SK-N-SH (cell line): ENCODE measurements around the gene YTHDF1. TPM values are rescaled to one million over a fixed set of nuclear protein-coding genes. Genes with fewer than 3 reads are reported as not detected.

Source experiments
- CTCF ChIA-PET: fragments of 300-600, 350-600 bp; formaldehyde crosslinking; extraction: SDS; loops from one replicate; lab custom pipeline; 2021; lab: Yijun Ruan, JAX
- POLR2A ChIA-PET: fragments of 350-600 bp; sonication (Branson Sonifier 250); formaldehyde crosslinking; extraction: SDS; loops from one replicate; lab custom pipeline; 2020; ENCODE audit warnings: antibody characterized with exemption, inconsistent platforms; lab: Yijun Ruan, JAX
- DNase-seq: peaks from one replicate; pipeline ENCODE4 v3.0.0; 2012
- H2AFZ ChIP-seq: fragments of 200-600 bp; sonication (generic); 2 replicates; pipeline ENCODE4 v1.8.1; 2016; ENCODE audit warnings: antibody characterized with exemption, mild to moderate bottlenecking, low read depth
- H3F3A ChIP-seq: fragments of 200-600 bp; sonication (generic); replicated peaks from 2 replicates; pipeline ENCODE3; 2016; ENCODE audit warnings: antibody characterized with exemption, mild to moderate bottlenecking; ENCODE audit not compliant: insufficient read depth
- H3K27ac ChIP-seq, 2 experiments: fragments of 200-500 bp in 1 of 2; fragments of 200-600 bp in 1 of 2; sonication (Bioruptor generic) in 1 of 2; sonication (generic), shearing (Covaris generic) in 1 of 2; 2 replicates each; pipeline versions ENCODE4 v1.5.1 to v1.6.1; 2014 to 2016; ENCODE audit warnings: low read depth in 2 of 2, inconsistent platforms in 1 of 2, low read length in 1 of 2, mild to moderate bottlenecking in 1 of 2, mixed read lengths in 1 of 2
- H3K27me3 ChIP-seq: fragments of 200-600 bp; sonication (generic), shearing (Covaris generic); 2 replicates; pipeline ENCODE4 v1.6.1; 2016; ENCODE audit warnings: mixed run types; ENCODE audit not compliant: insufficient read depth
- H3K36me3 ChIP-seq, 2 experiments: fragments of 200-500 bp in 1 of 2; fragments of 200-600 bp in 1 of 2; sonication (Bioruptor generic) in 1 of 2; sonication (generic) in 1 of 2; replicated peaks in 1 of 2; 2 replicates each; pipeline versions ENCODE3 to v1.5.1; 2014 to 2016; ENCODE audit warnings: low read length in 1 of 2, mild to moderate bottlenecking in 1 of 2; ENCODE audit not compliant: insufficient read depth in 2 of 2, control insufficient read depth in 1 of 2
- H3K4me1 ChIP-seq, 2 experiments: fragments of 200-500 bp in 1 of 2; fragments of 200-600 bp in 1 of 2; sonication (Bioruptor generic) in 1 of 2; sonication (generic), shearing (Covaris generic) in 1 of 2; 2 replicates each; pipeline versions ENCODE4 v1.5.1 to v1.6.1; 2014 to 2016; ENCODE audit warnings: low read depth in 1 of 2, low read length in 1 of 2, mixed run types in 1 of 2; ENCODE audit not compliant: insufficient read depth in 2 of 2, control insufficient read depth in 1 of 2
- H3K4me2 ChIP-seq: fragments of 200-600 bp; sonication (generic), shearing (Covaris generic); 2 replicates; pipeline ENCODE4 v1.6.1; 2017; ENCODE audit warnings: mixed run types
- H3K4me3 ChIP-seq, 2 experiments: fragments of 200-500 bp in 1 of 2; fragments of 200-600 bp in 1 of 2; sonication (Bioruptor generic) in 1 of 2; sonication (generic), shearing (Covaris generic) in 1 of 2; 2 replicates each; pipeline versions ENCODE4 v1.5.1 to v1.8.1; 2014 to 2016; ENCODE audit warnings: low read depth in 2 of 2, inconsistent platforms in 1 of 2, low read length in 1 of 2, mild to moderate bottlenecking in 1 of 2, mixed read lengths in 1 of 2, moderate library complexity in 1 of 2
- H3K79me2 ChIP-seq: fragments of 200-600 bp; sonication (generic); 2 replicates; pipeline ENCODE4 v1.8.1; 2017; ENCODE audit warnings: mild to moderate bottlenecking; ENCODE audit not compliant: insufficient read depth
- H3K9ac ChIP-seq: fragments of 200-600 bp; sonication (generic); 2 replicates; pipeline ENCODE4 v1.6.1; 2017; ENCODE audit warnings: mixed run types
- H3K9me2 ChIP-seq: fragments of 200-600 bp; sonication (generic); 2 replicates; pipeline ENCODE4 v1.6.1; 2017; ENCODE audit warnings: mixed run types
- H3K9me3 ChIP-seq: fragments of 200-600 bp; sonication (generic); 2 replicates; pipeline ENCODE4 v1.6.1; 2017; ENCODE audit warnings: mixed run types, mild to moderate bottlenecking, moderate library complexity
- H4K20me1 ChIP-seq: fragments of 200-600 bp; sonication (generic); 2 replicates; pipeline ENCODE4 v1.6.1; 2017; ENCODE audit warnings: mild to moderate bottlenecking, mixed run types; ENCODE audit not compliant: insufficient read depth
- EP300 ChIP-seq, 2 experiments: IDR thresholded peaks; 2 replicates each; pipeline versions ENCODE4 v1.4.0 to v1.6.1; 2012; ENCODE audit warnings: borderline replicate concordance in 1 of 2, low read depth in 1 of 2, low read length in 1 of 2
- FOXJ3 ChIP-seq: sonication (generic); formaldehyde crosslinking; IDR thresholded peaks from 2 replicates; pipeline ENCODE4 v1.5.1; 2020; ENCODE audit warnings: mild to moderate bottlenecking, missing genetic modification reagents
- NFIC ChIP-seq: IDR thresholded peaks from 2 replicates; pipeline ENCODE4 v1.4.0; 2012; ENCODE audit warnings: borderline replicate concordance
- NRF1 ChIP-seq: IDR thresholded peaks from 2 replicates; pipeline ENCODE4 v1.6.1; 2012; ENCODE audit warnings: low read depth, mild to moderate bottlenecking, low read length
- RXRA ChIP-seq: IDR thresholded peaks from 2 replicates; pipeline ENCODE4 v1.4.0; 2012; ENCODE audit warnings: low read depth, mild to moderate bottlenecking, borderline replicate concordance
- SIN3A ChIP-seq: IDR thresholded peaks from 2 replicates; pipeline ENCODE4 v1.6.1; 2012; ENCODE audit warnings: low read depth, mild to moderate bottlenecking, low read length, moderate library complexity, borderline replicate concordance
- SMC3 ChIP-seq: IDR thresholded peaks from 2 replicates; pipeline ENCODE4 v1.6.1; 2012; ENCODE audit warnings: low read depth, low read length, improper control_type of control experiment
- TAF1 ChIP-seq: IDR thresholded peaks from 2 replicates; pipeline ENCODE4 v1.6.1; 2012; ENCODE audit warnings: low read depth, mild to moderate bottlenecking, low read length, moderate library complexity, borderline replicate concordance
- TEAD4 ChIP-seq: IDR thresholded peaks from 2 replicates; pipeline ENCODE4 v1.4.0; 2012; ENCODE audit warnings: mild to moderate bottlenecking, borderline replicate concordance; ENCODE audit not compliant: insufficient read depth
- WGBS: methylation state at CpG from one replicate; pipeline ENCODE4 v1.1.6; 2017; ENCODE audit warnings: low lambda C conversion rate; 5-methylcytosine and 5-hydroxymethylcytosine counted together
- polyA plus RNA-seq, 3 experiments: library from polyadenylated mRNA; depleted of rRNA; stranded (reverse); fragments of >200 nt; gene quantifications; 2 replicates each; pipeline ENCODE4 v1.2.3, GENCODE V29; 2012
- TF ChIP-seq, protein P1 (sequence below): IDR thresholded peaks from 2 replicates; pipeline ENCODE4 v1.4.0; 2012; ENCODE audit warnings: low read depth
- TF ChIP-seq, protein P2 (sequence below): IDR thresholded peaks from 2 replicates; pipeline ENCODE4 v1.6.1; 2012; ENCODE audit warnings: mild to moderate bottlenecking, low read depth, low read length, moderate library complexity
- TF ChIP-seq, protein P3 (sequence below): fragments of 150-350 bp; IDR thresholded peaks from 2 replicates; pipeline ENCODE4 v1.6.1; 2017; ENCODE audit warnings: antibody characterized with exemption, low read length, low read depth, borderline replicate concordance

YTHDF1 gene
- polyA plus RNA-seq, 1 of the 3 experiments (the other 2 are of a cell fraction) = 17.0 TPM

DNA sequence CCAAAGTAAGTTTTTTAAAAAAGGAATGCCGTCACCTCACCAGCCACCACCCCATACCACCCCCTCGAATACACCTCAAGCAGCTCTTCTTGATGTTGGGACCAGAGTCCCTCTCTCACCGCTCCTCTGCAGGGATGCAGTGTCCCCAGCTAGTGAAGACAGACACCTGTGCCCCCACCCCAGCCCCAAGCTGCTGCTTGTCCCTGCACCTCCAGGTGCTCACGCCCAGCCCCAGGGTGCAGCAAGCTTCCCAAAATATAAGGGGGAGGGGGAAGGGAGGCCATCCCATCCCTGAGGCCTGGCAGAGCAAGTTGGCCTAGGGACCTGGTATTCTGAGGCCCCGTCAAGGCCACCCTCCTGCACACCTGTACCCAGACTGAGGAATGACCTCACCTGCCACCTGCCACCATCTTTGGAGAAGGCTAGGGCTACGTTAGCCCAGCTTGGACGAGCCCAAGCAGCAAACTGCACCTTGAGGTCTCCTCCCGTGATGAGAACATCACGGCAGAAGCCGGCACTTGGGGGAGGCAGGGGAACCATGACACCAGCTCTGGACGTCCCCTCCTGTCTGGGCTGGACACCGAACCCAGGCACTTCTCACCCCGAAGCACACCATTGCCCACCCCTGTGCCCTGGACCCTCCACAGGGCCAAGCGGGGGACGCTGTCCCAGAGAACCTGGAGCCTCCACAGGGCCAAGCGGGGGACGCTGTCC is 25.9 kb downstream of the YTHDF1 start:
- Histone ChIP-seq H3K9me3 (no peaks in the 10 kb centered on the region), H3K9ac (no peak overlapping the region), H3K27ac (no peak overlapping the region), H3K4me1 (no peaks in the 10 kb centered on the region), H3K36me3 (peaks cover 3 to 5% of the 10 kb centered on the region in 2 experiments), H3K4me2 (no peak overlapping the region), H3K9me2 (no peaks in the 10 kb centered on the region), H3K79me2 (0 out of 2 replicates have a peak, but pooled peaks cover 1% of the 10 kb centered on the region), H3F3A (peaks cover 7% of the 10 kb centered on the region), H2AFZ (no peak overlapping the region), H3K27me3 (no peaks in the 10 kb centered on the region), H3K4me3 (no peak overlapping the region), H4K20me1 (peaks cover 6% of the 10 kb centered on the region)
- ChIA-PET POLR2A (no interaction called here), CTCF (interaction anchor here (0.9 kb wide), 2 partner anchors 13 to 134 kb away, joined by 3 to 5 read pairs; no protein-coding TSS in a partner anchor)
- TF ChIP-seq, protein P1, sequence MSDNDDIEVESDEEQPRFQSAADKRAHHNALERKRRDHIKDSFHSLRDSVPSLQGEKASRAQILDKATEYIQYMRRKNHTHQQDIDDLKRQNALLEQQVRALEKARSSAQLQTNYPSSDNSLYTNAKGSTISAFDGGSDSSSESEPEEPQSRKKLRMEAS = no peak
- no peak for DNase-seq
- 71% methylated on average over 10 of the region's 17 CpGs for WGBS

DNA sequence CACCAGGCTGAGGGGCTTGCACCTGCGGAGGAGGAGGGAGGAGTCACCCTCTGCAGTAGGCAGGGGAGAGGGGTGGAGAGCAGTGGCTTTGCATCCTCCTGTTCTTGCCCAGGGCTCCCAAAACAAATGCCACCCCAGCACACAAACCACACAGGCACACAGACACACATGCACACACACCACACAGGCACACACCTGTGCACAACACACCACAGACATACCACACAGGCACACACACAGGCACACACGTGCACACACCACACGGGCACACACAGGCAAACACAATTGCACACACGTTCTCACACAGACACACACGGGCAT is 26.6 kb downstream of the YTHDF1 start:
- no peak for DNase-seq
- no peaks in the 10 kb centered on the region for H3K36me3 ChIP-seq
- H3K9me2 ChIP-seq = no peaks in the 10 kb centered on the region
- H2AFZ ChIP-seq = no peak overlapping the region
- peaks cover 7% of the 10 kb centered on the region for H3F3A ChIP-seq
- no peak overlapping the region for H3K4me3 ChIP-seq
- H3K4me2 ChIP-seq = no peak overlapping the region
- H3K27me3 ChIP-seq = no peaks in the 10 kb centered on the region
- H4K20me1 ChIP-seq = no peaks in the 10 kb centered on the region
- 40% methylated on average over 4 of the region's 5 CpGs for WGBS
- no peaks in the 10 kb centered on the region for H3K4me1 ChIP-seq
- no peak overlapping the region for H3K27ac ChIP-seq
- H3K79me2 ChIP-seq = no peaks in the 10 kb centered on the region
- H3K9ac ChIP-seq = no peak overlapping the region
- ChIA-PET POLR2A (no interaction called here), CTCF (no interaction called here)
- no peaks in the 10 kb centered on the region for H3K9me3 ChIP-seq
- TF ChIP-seq RXRA (no peak), EP300 (IDR thresholded peaks at IDR 0.05; ENCODE audit: borderline replicate concordance in 1 of 2, low read depth in 1 of 2, low read length in 1 of 2) (no peak), FOXJ3 (CRISPR knock-in tag) (no peak), SMC3 (no peak), NRF1 (no peak), TEAD4 (no peak), SIN3A (no peak), TAF1 (no peak), NFIC (no peak)
- TF ChIP-seq, protein P1 = no peak
- TF ChIP-seq, protein P2, sequence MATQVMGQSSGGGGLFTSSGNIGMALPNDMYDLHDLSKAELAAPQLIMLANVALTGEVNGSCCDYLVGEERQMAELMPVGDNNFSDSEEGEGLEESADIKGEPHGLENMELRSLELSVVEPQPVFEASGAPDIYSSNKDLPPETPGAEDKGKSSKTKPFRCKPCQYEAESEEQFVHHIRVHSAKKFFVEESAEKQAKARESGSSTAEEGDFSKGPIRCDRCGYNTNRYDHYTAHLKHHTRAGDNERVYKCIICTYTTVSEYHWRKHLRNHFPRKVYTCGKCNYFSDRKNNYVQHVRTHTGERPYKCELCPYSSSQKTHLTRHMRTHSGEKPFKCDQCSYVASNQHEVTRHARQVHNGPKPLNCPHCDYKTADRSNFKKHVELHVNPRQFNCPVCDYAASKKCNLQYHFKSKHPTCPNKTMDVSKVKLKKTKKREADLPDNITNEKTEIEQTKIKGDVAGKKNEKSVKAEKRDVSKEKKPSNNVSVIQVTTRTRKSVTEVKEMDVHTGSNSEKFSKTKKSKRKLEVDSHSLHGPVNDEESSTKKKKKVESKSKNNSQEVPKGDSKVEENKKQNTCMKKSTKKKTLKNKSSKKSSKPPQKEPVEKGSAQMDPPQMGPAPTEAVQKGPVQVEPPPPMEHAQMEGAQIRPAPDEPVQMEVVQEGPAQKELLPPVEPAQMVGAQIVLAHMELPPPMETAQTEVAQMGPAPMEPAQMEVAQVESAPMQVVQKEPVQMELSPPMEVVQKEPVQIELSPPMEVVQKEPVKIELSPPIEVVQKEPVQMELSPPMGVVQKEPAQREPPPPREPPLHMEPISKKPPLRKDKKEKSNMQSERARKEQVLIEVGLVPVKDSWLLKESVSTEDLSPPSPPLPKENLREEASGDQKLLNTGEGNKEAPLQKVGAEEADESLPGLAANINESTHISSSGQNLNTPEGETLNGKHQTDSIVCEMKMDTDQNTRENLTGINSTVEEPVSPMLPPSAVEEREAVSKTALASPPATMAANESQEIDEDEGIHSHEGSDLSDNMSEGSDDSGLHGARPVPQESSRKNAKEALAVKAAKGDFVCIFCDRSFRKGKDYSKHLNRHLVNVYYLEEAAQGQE = no peak
- TF ChIP-seq, protein P3, sequence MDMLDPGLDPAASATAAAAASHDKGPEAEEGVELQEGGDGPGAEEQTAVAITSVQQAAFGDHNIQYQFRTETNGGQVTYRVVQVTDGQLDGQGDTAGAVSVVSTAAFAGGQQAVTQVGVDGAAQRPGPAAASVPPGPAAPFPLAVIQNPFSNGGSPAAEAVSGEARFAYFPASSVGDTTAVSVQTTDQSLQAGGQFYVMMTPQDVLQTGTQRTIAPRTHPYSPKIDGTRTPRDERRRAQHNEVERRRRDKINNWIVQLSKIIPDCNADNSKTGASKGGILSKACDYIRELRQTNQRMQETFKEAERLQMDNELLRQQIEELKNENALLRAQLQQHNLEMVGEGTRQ = no peak
- TF ChIP-seq, all 33 proteins: peak for 0
